Hepatocyte (in vitro differentiated cells): ENCODE data around the gene MTCH1. TPM values are rescaled to one million over a fixed set of nuclear protein-coding genes. Genes with fewer than 3 reads are reported as not detected.

Experiments
- DNase-seq: peaks from one replicate; pipeline ENCODE4 v3.0.0-alpha.2; 2016; ENCODE audit warnings: low spot score
- H2AFZ ChIP-seq: fragments of 200-600 bp; sonication (generic); 2 replicates; pipeline ENCODE4 v1.6.0; 2016; ENCODE audit warnings: antibody characterized with exemption, mild to moderate bottlenecking
- H3K27ac ChIP-seq: fragments of 200-600 bp; sonication (generic); 2 replicates; pipeline ENCODE4 v1.5.1; 2016; ENCODE audit warnings: mild to moderate bottlenecking
- H3K27me3 ChIP-seq: fragments of 200-600 bp; sonication (generic); 2 replicates; pipeline ENCODE4 v1.6.1; 2016
- H3K36me3 ChIP-seq: fragments of 200-600 bp; sonication (generic); replicated peaks from 2 replicates; pipeline ENCODE4 v1.5.1; 2016; ENCODE audit warnings: low read depth; ENCODE audit not compliant: insufficient read depth
- H3K4me1 ChIP-seq: fragments of 200-600 bp; sonication (generic); 2 replicates; pipeline ENCODE4 v1.5.1; 2016; ENCODE audit warnings: mild to moderate bottlenecking, moderate library complexity; ENCODE audit not compliant: insufficient read depth
- H3K4me2 ChIP-seq: fragments of 200-600 bp; sonication (generic); 2 replicates; pipeline ENCODE4 v1.6.0; 2016
- H3K4me3 ChIP-seq: fragments of 200-600 bp; sonication (generic); 2 replicates; pipeline ENCODE4 v1.5.1; 2016; ENCODE audit warnings: mild to moderate bottlenecking
- H3K79me2 ChIP-seq: fragments of 200-600 bp; sonication (generic); 2 replicates; pipeline ENCODE4 v1.6.0; 2017; ENCODE audit warnings: mild to moderate bottlenecking
- H3K9me2 ChIP-seq: fragments of 200-600 bp; sonication (generic); replicated peaks from 2 replicates; pipeline ENCODE4 v1.6.0; 2017; ENCODE audit warnings: mild to moderate bottlenecking; ENCODE audit not compliant: insufficient read depth
- H3K9me3 ChIP-seq: fragments of 200-600 bp; sonication (generic); 2 replicates; pipeline ENCODE4 v1.5.1; 2016; ENCODE audit warnings: low read depth, mild to moderate bottlenecking
- H4K20me1 ChIP-seq: fragments of 200-600 bp; sonication (generic); 2 replicates; pipeline ENCODE4 v1.6.0; 2016; ENCODE audit warnings: mild to moderate bottlenecking; ENCODE audit not compliant: insufficient read depth, poor library complexity, severe bottlenecking
- CTCF ChIP-seq: fragments of 200-600 bp; sonication (generic); IDR thresholded peaks from 2 replicates; pipeline ENCODE4 v1.5.1; 2016; ENCODE audit warnings: antibody characterized with exemption, mild to moderate bottlenecking; ENCODE audit not compliant: poor library complexity
- EZH2 ChIP-seq: fragments of 200-600 bp; sonication (generic); IDR thresholded peaks from 2 replicates; pipeline ENCODE4 v1.6.1; 2016; ENCODE audit warnings: antibody characterized with exemption, mild to moderate bottlenecking, borderline replicate concordance
- EZH2phosphoT487 ChIP-seq: fragments of 200-600 bp; sonication (generic); IDR thresholded peaks from one replicate; pipeline ENCODE4 v1.6.1; 2018; ENCODE audit warnings: antibody characterized with exemption, mild to moderate bottlenecking, low read depth, moderate library complexity; ENCODE audit not compliant: unreplicated experiment, severe bottlenecking
- WGBS: methylation state at CpG from one replicate; pipeline ENCODE4 v1.1.6; 2016; ENCODE audit warnings: low lambda C conversion rate; ENCODE audit errors: missing lambda C conversion rate; 5-methylcytosine and 5-hydroxymethylcytosine counted together
- polyA plus RNA-seq: library from polyadenylated mRNA; unstranded; fragments of >200 nt; fragmentation: Nextera tagmentation; extraction: Ambion mirVana; gene quantifications from 2 replicates; pipeline ENCODE4 v1.2.1, GENCODE V29; 2016
- total RNA-seq: library from RNA; depleted of rRNA; stranded (reverse); fragments of >200 nt; gene quantifications from 2 replicates; pipeline ENCODE4 v1.2.3, GENCODE V29; 2014

The MTCH1 gene
- total and polyA plus RNA-seq, 2 experiments from 2014 or later = 203 to 395 TPM

GRCh38 chr6:36979347-36979742, 6.7 kb downstream of the MTCH1 start:
- Histone ChIP-seq H3K9me3 (no peaks in the 10 kb centered on the region), H3K9me2 (no peaks in the 10 kb centered on the region), H2AFZ (no peak overlapping the region), H3K4me3 (no peak overlapping the region), H3K4me1 (peaks cover 8% of the 10 kb centered on the region), H3K36me3 (peaks cover 7% of the 10 kb centered on the region), H3K79me2 (peaks cover 54% of the 10 kb centered on the region), H3K4me2 (no peak overlapping the region), H3K27me3 (no peaks in the 10 kb centered on the region), H3K27ac (no peak overlapping the region), H4K20me1 (peaks cover 46% of the 10 kb centered on the region)
- peak; percentile 68 for DNase-seq
- 51% methylated on average over 4 of the region's 4 CpGs for WGBS
- TF ChIP-seq EZH2phosphoT487 (no peak), CTCF (peak; percentile 55)

- H3K27ac ChIP-seq = no peak overlapping the region
- H3K36me3 ChIP-seq = peaks cover 7% of the 10 kb centered on the region
- no peak overlapping the region for H3K4me2 ChIP-seq
- peaks cover 40% of the 10 kb centered on the region for H4K20me1 ChIP-seq
- WGBS = 93% methylated on average over 11 of the region's 11 CpGs
- no peaks in the 10 kb centered on the region for H3K9me2 ChIP-seq
- peaks cover 3% of the 10 kb centered on the region for H3K4me1 ChIP-seq
- no peak overlapping the region for H2AFZ ChIP-seq
- no peaks in the 10 kb centered on the region for H3K27me3 ChIP-seq
- peaks cover 48% of the 10 kb centered on the region for H3K79me2 ChIP-seq
- no peak for DNase-seq
- H3K4me3 ChIP-seq = no peak overlapping the region
- no peaks in the 10 kb centered on the region for H3K9me3 ChIP-seq
- TF ChIP-seq EZH2 = no peak
- TF ChIP-seq EZH2phosphoT487 = no peak
- TF ChIP-seq CTCF = no peak
Measured at GRCh38 chr6:36978421-36979346, 7.3 kb downstream of the MTCH1 start.

GRCh38 chr6:36977470-36977941, 8.5 kb downstream of the MTCH1 start:
- no peaks in the 10 kb centered on the region for H3K27me3 ChIP-seq
- no peaks in the 10 kb centered on the region for H3K9me2 ChIP-seq
- no peak overlapping the region for H2AFZ ChIP-seq
- peaks cover 36% of the 10 kb centered on the region for H3K79me2 ChIP-seq
- DNase-seq = no peak
- H3K9me3 ChIP-seq = no peaks in the 10 kb centered on the region
- H3K4me3 ChIP-seq = no peak overlapping the region
- H4K20me1 ChIP-seq = peaks cover 31% of the 10 kb centered on the region
- WGBS = 94% methylated on average over 13 of the region's 16 CpGs
- H3K36me3 ChIP-seq = peaks cover 7% of the 10 kb centered on the region
- no peak overlapping the region for H3K27ac ChIP-seq
- TF ChIP-seq EZH2phosphoT487 (no peak), EZH2 (no peak), CTCF (peak; percentile 16)
- H3K4me1 ChIP-seq = no peaks in the 10 kb centered on the region
- no peak overlapping the region for H3K4me2 ChIP-seq
